ACC112 (cell line): ENCODE data around the gene ADIPOR1.
"Not testable (repeated sequence)": the region's sequence is repeated elsewhere in the genome, so short reads cannot be mapped to it uniquely, and the experiment has no call there.

Experiments
- H2AFZ ChIP-seq: fragments of 200-600 bp; sonication (generic); one replicate; pipeline ENCODE4 v1.6.0; 2017; ENCODE audit warnings: antibody characterized with exemption, low read length; ENCODE audit not compliant: unreplicated experiment
- H3K27ac ChIP-seq: fragments of 200-600 bp; sonication (generic); 2 replicates; pipeline ENCODE4 v1.5.1; 2014; ENCODE audit warnings: low read depth, mild to moderate bottlenecking, antibody characterized with exemption, low read length, moderate library complexity
- H3K27me3 ChIP-seq: fragments of 200-600 bp; sonication (generic); 2 replicates; pipeline ENCODE4 v1.6.1; 2014; ENCODE audit warnings: mild to moderate bottlenecking, antibody characterized with exemption, low read length, moderate library complexity, mixed read lengths; ENCODE audit not compliant: insufficient read depth
- H3K36me3 ChIP-seq: fragments of 200-600 bp; sonication (generic); 2 replicates; pipeline ENCODE4 v1.6.1; 2016; ENCODE audit warnings: mild to moderate bottlenecking, antibody characterized with exemption, low read length, moderate library complexity, mixed read lengths; ENCODE audit not compliant: insufficient read depth
- H3K4me1 ChIP-seq: fragments of 200-600 bp; sonication (generic); one replicate; pipeline ENCODE4 v1.6.1; 2016; ENCODE audit warnings: low read length, mixed read lengths; ENCODE audit not compliant: insufficient read depth, unreplicated experiment, control insufficient read depth
- H3K4me3 ChIP-seq: fragments of 200-600 bp; sonication (generic); 2 replicates; pipeline ENCODE4 v1.5.1; 2014; ENCODE audit warnings: mild to moderate bottlenecking, low read depth, low read length
- H3K79me2 ChIP-seq: fragments of 200-600 bp; sonication (generic); one replicate; pipeline ENCODE4 v1.6.0; 2016; ENCODE audit warnings: low read length; ENCODE audit not compliant: control insufficient read depth, unreplicated experiment, insufficient read depth

ADIPOR1 gene

GRCh38 chr1:202905331-202905730, 52.8 kb downstream of the ADIPOR1 start:
- Histone ChIP-seq H2AFZ (no peak overlapping the region), H3K27ac (no peak overlapping the region), H3K4me3 (no peak overlapping the region), H3K79me2 (no peaks in the 10 kb centered on the region), H3K27me3 (no peaks in the 10 kb centered on the region), H3K36me3 (peaks cover 7% of the 10 kb centered on the region; the same call in 1 of the 2 replicates), H3K4me1 (no peaks in the 10 kb centered on the region)

- H3K4me3 ChIP-seq, H2AFZ ChIP-seq, H3K36me3 ChIP-seq, H3K4me1 ChIP-seq, H3K27ac ChIP-seq, H3K27me3 ChIP-seq, H3K79me2 ChIP-seq: not testable (repeated sequence)
Observed at GRCh38 chr1:202903808-202904207, 54.3 kb downstream of the ADIPOR1 start.

- H3K79me2 ChIP-seq = no peaks in the 10 kb centered on the region
- no peak overlapping the region for H2AFZ ChIP-seq
- no peaks in the 10 kb centered on the region for H3K27me3 ChIP-seq
- H3K4me3 ChIP-seq = no peak overlapping the region
- H3K27ac ChIP-seq = no peak overlapping the region
- H3K4me1 ChIP-seq = no peaks in the 10 kb centered on the region
- H3K36me3 ChIP-seq = peaks cover 7% of the 10 kb centered on the region; the same call in 1 of the 2 replicates
Observed at GRCh38 chr1:202901555-202901954, 56.6 kb downstream of the ADIPOR1 start.

- Histone ChIP-seq H3K27ac (no peak overlapping the region), H3K36me3 (peaks cover 16% of the 10 kb centered on the region), H3K79me2 (peaks cover 5% of the 10 kb centered on the region), H3K4me3 (no peak overlapping the region), H2AFZ (no peak overlapping the region), H3K27me3 (no peaks in the 10 kb centered on the region), H3K4me1 (peaks cover 5% of the 10 kb centered on the region)
Observed at GRCh38 chr1:202892501-202892900, 65.6 kb downstream of the ADIPOR1 start.
